ENCODE results near the gene ETV5. TPM values are rescaled to one million over a fixed set of nuclear protein-coding genes. Genes with fewer than 3 reads are reported as not detected.

The ETV5 gene
- total RNA-seq, 1 donor from 2014 or later, result 17.1 TPM

GRCh38 chr3:186046838-186047237 is 62.1 kb downstream of the ETV5 start:
- DNase-seq (ENCODE audit: low read depth), result no peak
- no peak overlapping the region for H3K4me3 ChIP-seq (ENCODE audit: low read depth, low read length)
- TF ChIP-seq CTCF (conservative IDR thresholded peaks at IDR 0.05; ENCODE audit: low read depth, low read length), result no peak

- no peak for TF ChIP-seq CTCF (conservative IDR thresholded peaks at IDR 0.05; ENCODE audit: low read depth, low read length)
- DNase-seq (ENCODE audit: low read depth), result no peak
- H3K4me3 ChIP-seq (ENCODE audit: low read depth, low read length), result no peak overlapping the region
These were observed 63.9 kb downstream of the ETV5 start for GRCh38 chr3:186044968-186045367.

- no peak for DNase-seq (ENCODE audit: low read depth)
- no peak for TF ChIP-seq CTCF (conservative IDR thresholded peaks at IDR 0.05; ENCODE audit: low read depth, low read length)
- no peak overlapping the region for H3K4me3 ChIP-seq (ENCODE audit: low read depth, low read length)
These were observed 64.5 kb downstream of the ETV5 start for GRCh38 chr3:186044427-186044826.

- no peak overlapping the region for H3K4me3 ChIP-seq (ENCODE audit: low read depth, low read length)
- DNase-seq (ENCODE audit: low read depth), result no peak
- no peak for TF ChIP-seq CTCF (conservative IDR thresholded peaks at IDR 0.05; ENCODE audit: low read depth, low read length)
These were observed 66.2 kb downstream of the ETV5 start for GRCh38 chr3:186042521-186043202.

GRCh38 chr3:186042036-186042435 is 66.9 kb downstream of the ETV5 start:
- DNase-seq (ENCODE audit: low read depth), result no peak
- no peak for TF ChIP-seq CTCF (conservative IDR thresholded peaks at IDR 0.05; ENCODE audit: low read depth, low read length)
- H3K4me3 ChIP-seq (ENCODE audit: low read depth, low read length), result no peak overlapping the region

- H3K4me3 ChIP-seq (ENCODE audit: low read depth, low read length), result no peak overlapping the region
- no peak for DNase-seq (ENCODE audit: low read depth)
- TF ChIP-seq CTCF (conservative IDR thresholded peaks at IDR 0.05; ENCODE audit: low read depth, low read length), result no peak
These were observed 70.5 kb downstream of the ETV5 start for GRCh38 chr3:186038360-186038759.

GRCh38 chr3:186035277-186035676 is 73.6 kb downstream of the ETV5 start:
- no peak overlapping the region for H3K4me3 ChIP-seq (ENCODE audit: low read depth, low read length)
- no peak for TF ChIP-seq CTCF (conservative IDR thresholded peaks at IDR 0.05; ENCODE audit: low read depth, low read length)
- no peak for DNase-seq (ENCODE audit: low read depth)

Measured in epithelial cell of proximal tubule (primary cell).